Right renal pelvis (tissue), 4 donors: ENCODE measurements around the gene ROBO2. TPM values are rescaled to one million over a fixed set of nuclear protein-coding genes. Genes with fewer than 3 reads are reported as not detected.

ENCODE experiments used
- DNase-seq, 4 donors: peaks; one replicate each; pipeline ENCODE4 v3.0.0-alpha.2; 2013; ENCODE audit warnings: low read depth in 4 of 4, low spot score in 3 of 4, missing footprints in 1 of 4
- polyA plus RNA-seq, 4 donors: library from polyadenylated mRNA; unstranded; fragments of 120-200 nt; gene quantifications; one replicate each; pipeline ENCODE4 v1.2.1, GENCODE V29; 2013; ENCODE audit not compliant: insufficient read length in 4 of 4

Gene ROBO2
- polyA plus RNA-seq, 4 donors = 78.4 to 95.2 (median 85.1) TPM

GRCh38 chr3:77096966-77097890, 57.3 kb downstream of the ROBO2 start:
- no peak for DNase-seq

GRCh38 chr3:77102951-77103769, 63.3 kb downstream of the ROBO2 start:
- no peak for DNase-seq

DNA sequence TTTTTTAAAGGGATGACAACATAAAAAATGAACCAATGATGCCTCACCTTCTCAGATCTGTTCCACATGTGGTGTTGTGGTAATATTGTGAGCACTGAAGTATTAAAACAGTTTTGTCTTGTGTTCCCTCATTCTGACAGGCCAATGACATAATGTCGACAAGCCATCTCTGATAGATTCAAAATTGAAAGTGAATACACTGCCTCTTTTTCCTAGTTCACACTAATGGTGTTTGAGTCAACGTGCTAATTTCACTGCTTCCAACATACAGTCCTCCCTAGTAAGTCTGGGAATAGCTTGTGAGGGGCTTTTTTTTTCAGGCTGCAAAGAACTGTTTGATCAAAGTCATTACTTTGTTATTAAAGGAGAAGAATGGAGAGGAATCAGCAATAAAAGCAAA, 82.8 kb downstream of the ROBO2 start:
- DNase-seq = no peak

DNA sequence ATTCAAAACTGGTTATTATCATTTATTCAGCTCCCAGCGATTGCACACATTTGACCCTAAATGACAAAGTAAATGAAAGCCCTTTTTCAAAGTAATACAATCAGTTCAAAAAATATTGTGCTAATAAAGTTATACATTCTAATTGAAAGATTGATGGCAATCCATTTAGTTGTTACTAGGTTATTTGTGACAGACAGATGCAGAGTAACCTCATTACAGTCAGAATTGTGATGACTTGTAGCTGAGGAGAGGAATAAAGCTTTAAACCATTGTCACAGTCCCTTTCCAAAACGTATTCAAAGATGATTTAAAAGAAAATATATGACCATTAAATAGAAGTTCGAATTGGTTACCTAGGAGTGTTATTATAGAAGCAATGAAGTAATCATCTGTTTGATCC, 86.1 kb downstream of the ROBO2 start:
- DNase-seq = no peak

- DNase-seq = no peak
Measured at GRCh38 chr3:77134769-77135168, 94.9 kb downstream of the ROBO2 start.

GRCh38 chr3:77137559-77137958, 97.7 kb downstream of the ROBO2 start:
- DNase-seq = no peak

GRCh38 chr3:77139624-77140023, 99.7 kb downstream of the ROBO2 start:
- no peak for DNase-seq

DNA sequence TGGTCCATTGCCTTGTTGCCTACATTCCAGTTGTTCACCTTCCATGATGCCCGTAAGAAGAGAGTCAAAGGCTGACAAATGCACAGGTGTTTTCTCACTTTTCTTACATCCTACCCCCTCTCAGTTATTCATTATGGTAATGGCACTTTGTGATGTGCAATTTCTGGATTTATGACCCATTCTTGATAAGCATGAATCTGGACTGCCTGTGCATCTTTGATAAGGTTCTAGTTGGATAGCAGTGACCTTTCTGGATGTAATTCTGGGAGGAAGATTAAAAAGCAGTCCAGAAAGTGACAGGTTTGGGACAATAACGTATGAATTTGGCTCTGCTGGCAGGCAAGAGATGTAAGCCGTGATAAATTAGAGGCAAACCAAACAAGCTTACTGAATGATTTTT, 101.5 kb downstream of the ROBO2 start:
- no peak for DNase-seq

- no peak for DNase-seq
Measured at GRCh38 chr3:77142578-77142977, 102.7 kb downstream of the ROBO2 start.

- DNase-seq = no peak
Measured at GRCh38 chr3:77146004-77146403, 106.1 kb downstream of the ROBO2 start.

DNA sequence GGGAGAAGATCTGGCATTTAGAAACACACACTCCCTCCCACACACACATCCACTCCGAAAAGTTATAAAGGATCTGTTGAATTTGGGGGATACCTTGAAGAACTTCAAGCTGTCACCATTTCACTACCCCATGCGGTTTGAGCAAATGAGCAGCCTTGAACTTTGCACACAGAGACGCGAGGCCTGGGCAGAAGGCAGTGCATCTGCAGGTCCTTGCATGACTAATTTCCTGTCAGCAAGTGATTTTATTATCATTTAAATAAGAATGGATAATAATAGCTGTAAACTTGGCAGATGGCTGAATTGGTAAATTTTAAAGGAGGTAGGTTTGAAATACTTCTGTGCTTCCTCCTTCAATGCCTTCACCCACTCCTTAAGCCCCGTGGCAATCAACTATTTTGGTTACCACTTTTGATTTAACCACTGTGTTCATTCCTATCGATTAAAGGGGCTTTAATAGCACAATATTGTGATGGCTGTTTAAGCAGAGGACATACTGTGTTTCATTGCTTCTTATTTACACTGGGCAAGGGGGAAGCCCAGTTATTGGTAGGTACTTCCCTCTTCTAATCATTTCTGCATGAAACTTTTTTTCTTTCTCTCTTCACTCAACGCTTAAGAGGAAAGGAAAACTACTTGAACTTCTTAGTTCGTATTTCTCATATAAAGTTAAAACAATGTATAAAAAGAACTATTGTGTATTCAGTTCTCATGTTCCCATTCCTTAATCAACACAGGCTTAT, 108.1 kb downstream of the ROBO2 start:
- no peak for DNase-seq

- DNase-seq = no peak
Measured at GRCh38 chr3:77149382-77149781, 109.5 kb downstream of the ROBO2 start.

- no peak for DNase-seq
Measured at GRCh38 chr3:77150028-77150427, 110.1 kb downstream of the ROBO2 start.

GRCh38 chr3:77150759-77151158, 110.9 kb downstream of the ROBO2 start:
- DNase-seq = no peak

DNA sequence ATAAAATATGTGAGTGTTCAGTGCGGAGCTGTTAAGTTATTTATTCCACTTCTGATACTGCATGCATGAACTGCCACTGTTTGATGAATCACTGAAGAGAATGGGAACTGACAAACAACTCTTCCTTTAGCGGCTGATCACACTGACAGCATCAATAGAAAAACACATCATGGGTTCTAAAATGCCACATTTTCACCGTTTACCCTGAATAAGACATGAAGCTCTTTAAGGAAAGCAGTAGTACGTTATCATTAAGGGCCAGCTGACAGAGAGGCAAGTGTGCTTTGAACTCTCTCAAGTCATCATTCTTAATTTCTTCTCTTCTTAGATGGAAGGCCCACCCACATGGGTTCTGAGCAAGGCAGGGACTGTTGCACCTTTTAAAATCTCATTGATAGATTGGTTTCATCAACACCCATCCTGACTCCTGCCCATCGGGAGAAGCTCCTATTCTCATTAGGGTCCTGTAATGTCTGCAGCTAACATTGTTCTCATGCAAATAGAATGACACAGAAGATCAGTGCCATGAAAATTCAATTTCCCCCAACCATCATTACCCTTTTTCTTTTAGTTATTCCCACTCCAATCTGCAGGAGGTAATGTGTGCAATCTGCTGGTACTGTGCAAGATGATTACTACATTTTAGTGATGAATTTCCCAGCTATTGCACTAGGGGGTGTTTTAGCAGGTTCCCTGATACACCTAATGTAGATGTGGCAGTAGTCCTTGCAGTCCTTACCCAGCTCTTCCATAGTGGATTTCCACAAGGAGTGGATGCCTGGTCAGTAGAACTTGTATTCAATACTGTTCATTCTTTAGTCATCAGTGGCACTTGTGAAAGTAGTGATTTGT, 119.1 kb downstream of the ROBO2 start:
- DNase-seq = no peak

- no peak for DNase-seq
Measured at GRCh38 chr3:77160931-77161497, 121.1 kb downstream of the ROBO2 start.

GRCh38 chr3:77169823-77170222, 129.9 kb downstream of the ROBO2 start:
- DNase-seq = no peak

DNA sequence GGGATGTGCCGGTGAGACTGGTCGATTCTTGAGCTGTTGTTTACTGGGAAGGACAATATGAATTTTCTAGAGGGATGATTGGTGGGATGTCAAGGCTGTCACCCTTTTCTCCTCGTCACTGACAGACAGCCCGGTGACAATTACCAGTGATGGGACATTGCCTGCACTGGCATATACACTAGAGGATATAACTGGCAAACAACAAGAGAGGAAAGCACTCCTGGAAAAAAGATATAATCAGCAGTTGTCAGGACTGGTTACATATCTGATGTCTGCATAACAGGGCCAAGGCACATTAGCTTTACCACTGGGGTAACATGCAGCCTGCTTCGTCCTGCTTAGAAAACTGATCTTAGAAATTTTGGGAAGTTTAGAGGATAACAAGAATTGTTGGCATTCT, 131.1 kb downstream of the ROBO2 start:
- no peak for DNase-seq

DNA sequence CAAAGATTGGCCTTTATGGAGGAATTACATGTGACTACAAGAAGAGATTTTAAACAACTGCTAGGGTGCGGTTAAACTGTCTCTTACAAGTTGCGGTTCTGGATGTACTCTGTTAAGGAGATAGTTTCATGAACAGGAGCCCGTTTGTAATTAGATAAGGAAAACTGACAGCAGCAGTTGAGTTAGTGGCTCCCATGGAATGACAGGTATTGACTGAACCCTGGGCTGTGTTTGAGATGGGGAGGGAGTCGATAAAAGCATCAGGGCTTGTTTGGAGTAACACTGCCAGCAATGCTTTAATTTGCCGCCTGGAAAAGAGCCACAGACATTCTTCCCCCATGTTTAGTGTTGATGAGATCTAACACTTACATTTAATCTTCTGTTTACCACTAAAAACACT, 139.9 kb downstream of the ROBO2 start:
- DNase-seq = no peak

DNA sequence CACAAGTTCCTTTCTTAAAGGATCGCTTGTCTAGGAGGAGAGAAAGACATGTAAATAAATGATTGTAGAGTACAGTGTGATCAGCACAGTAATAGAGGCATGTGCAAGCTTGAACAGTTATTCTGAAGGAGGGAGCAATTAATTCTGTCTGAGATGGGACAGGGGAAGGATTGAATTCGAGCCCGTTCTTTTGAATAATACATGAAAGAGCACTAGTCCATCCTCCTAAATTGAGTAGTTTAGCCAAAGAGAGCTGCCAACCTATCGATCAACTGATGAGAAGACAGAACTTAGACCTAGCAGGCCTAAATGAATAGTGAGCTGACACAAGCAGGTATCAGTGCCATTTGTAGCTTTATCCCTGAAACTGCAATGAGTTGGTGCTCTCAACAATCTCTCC, 142.4 kb downstream of the ROBO2 start:
- DNase-seq = no peak
